OCI-M2 (cell line): ENCODE results near the gene TRIO.

Experiments
- DNase-seq: peaks from one replicate; lab custom pipeline; 2025; ENCODE audit not compliant: unreplicated experiment; lab: John Stamatoyannopoulos, UW

TRIO gene

DNA sequence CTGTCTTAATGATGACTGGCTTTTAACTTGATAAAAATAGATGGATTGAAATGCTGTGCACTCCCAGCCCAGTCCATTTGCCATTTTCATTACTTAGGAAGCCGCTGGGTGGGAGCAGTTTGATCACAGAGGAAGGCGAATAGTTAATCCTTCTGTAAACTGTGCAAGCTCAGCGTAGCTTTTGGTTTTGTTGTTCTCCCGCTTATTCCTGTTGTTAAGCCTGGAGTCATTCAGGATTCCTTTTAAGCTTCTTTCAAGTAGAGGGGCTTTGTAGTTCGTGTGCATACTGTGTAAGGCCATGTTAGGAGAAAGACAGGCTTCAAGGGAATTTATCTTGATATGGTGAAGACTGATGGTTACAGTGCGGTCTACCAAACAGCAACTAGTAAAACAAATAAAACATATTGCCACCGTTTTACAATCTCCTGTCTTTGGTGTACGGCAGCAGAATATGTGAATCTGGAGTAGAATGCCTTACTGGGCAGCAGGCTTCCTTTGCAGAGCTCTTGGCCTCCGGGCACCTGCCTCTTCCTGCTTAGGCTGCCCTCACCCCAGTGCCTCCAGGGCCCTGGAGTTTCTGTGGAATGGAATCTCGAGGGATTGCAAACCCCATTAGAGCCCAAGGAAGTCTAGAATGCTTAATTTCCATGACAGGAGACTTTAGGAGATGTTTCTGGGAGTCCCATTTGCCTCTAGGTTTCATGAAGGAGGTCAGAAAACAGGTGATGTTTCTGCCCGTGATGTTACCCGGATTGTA is 141.4 kb downstream of the TRIO start:
- DNase-seq, result no peak

DNA sequence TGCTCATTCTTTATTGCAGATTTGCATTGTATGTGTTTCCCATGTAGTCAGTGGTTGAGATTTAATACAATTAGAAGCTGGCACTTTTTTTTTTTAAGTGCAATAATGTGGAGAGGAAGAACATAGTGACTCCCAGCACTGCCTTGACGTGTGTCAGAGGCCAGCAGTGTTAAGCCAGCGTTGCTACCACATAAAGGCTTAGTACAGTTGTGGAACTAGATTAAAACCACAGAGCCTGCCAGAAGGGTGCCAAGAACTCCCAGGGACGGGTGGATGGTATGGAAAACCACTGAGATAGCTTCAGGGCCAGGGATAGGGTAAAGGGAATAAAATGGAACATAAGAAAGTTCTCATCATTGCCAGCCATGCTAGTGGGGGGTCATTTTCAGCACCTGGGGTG is 142.9 kb downstream of the TRIO start:
- DNase-seq, result no peak

DNA sequence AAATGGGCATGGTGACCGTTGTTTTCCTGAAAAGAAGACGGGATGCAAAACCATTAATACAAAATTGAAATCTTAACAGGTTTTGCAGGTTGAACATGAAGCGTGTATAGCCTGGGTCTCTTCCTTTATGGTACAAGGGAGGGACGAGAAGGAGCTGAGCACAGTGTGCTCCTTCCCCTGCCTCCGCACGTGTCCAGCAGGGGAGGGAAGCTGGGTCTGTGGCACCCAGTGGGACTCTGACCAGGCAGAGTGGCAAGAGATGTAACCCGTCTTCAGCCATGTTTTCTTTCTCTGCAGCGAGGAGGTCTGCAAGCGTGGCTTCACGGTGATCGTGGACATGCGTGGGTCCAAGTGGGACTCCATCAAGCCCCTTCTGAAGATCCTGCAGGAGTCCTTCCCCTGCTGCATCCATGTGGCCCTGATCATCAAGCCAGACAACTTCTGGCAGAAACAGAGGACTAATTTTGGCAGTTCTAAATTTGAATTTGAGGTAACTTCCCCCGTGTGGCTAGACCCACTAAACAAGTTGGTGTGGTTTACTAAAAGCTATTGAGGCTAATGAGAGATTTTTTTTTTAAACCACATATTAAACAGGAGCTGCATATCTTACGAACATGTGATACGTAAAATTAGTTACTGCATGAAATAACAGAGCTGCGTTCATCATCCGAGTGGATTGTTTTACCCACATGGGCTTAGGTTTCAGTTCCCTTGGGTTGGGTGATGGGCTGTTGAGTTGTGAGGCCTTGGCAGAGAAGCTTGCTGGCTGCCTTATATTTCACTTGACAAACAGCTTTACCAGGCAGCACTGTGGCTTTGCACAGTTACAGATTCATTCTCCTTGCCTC is 143.7 kb downstream of the TRIO start:
- DNase-seq, result no peak

DNA sequence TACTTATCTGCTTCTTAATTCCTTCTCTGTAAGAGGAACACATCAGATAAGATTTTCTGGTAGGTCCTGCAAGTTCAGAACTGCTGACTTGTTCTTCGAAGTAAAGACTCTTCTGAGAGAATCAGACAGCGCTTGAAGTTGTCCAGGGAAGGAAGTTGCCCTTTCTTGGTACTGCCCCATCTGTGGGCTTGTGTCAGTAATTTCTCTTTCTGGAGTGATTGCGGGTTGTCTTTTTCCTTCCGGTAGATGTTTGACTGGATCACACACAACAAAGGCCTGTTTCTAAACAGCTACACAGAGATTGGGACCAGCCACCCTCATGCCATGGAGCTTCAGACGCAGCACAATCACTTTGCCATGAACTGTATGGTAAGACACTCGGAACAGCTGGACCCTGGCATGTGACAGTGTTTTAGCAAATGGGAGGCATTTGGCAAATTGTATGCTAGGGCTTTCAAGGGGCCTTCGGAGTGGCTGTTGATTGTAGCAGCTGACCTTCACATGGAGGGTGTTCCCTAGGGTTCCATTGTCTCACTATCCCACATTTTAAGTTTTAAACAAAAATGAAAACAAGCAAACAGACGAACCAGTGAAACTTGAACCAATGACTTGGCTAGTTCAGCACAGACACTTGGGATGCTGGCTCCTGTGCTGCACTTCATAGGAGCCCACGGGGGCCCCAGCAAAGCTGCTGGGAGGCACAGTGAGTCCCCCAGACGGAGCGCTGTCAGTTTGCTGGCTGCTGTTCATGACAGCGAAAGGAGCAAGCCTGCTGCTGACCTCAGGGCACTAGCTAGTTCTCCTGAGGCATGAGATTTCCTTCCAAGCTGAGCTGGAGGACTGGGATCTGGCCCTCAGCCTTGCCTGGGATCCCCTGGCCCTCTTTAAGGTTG is 149.9 kb downstream of the TRIO start:
- no peak for DNase-seq

GRCh38 chr5:14295610-14296009 is 152.5 kb downstream of the TRIO start:
- DNase-seq, result no peak

DNA sequence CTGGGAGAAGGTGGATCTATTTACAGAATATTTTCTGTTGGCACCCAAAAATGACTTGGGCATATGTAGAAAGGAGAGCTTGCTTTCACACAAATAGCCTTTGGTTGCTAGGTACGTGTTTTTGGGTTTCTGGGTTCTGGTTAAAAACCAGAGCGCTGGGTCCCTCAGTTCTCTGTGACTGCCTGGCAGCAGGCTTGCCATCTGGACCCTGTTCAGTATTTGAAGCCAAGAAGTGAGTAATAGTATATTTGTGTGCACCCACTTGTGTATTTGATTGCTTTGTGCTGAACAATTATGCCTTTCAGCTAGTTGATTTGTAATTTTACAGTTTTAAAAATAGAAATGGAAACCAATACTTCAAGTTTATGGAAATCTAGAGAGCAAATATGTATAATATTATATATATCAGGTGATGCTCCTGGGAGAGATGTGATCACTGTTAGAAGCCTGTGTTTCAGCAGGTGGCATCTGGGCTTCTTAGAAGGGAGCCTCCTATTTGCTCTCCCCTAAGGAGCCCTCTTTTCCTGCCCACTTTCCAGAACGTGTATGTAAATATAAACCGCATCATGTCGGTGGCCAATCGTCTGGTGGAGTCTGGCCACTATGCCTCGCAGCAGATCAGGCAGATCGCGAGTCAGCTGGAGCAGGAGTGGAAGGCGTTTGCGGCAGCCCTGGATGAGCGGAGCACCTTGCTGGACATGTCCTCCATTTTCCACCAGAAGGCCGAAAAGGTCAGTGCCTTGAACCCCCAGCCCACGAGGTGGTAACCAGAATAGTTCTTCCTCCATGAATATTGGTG is 153.6 kb downstream of the TRIO start:
- no peak for DNase-seq

DNA sequence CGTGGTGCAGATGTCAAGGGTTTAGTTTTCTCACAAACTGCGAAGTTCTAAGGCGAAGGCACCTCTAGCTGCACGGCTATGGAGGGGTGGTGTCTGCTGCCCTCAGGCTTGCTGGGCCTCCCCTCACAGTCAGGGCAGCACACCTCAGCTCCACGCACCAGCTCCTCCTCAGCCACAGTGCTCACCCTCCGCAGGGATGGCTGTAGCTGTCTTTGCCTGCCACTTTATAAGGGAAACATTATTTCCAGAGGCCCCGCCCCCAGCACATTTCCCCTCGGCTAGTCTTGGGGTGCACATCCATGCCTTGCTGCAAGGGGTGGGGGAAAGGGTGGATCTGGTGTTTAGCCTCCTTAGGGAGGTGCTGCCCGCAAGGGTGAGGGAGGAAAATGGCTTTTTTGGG is 154.6 kb downstream of the TRIO start:
- no peak for DNase-seq

DNA sequence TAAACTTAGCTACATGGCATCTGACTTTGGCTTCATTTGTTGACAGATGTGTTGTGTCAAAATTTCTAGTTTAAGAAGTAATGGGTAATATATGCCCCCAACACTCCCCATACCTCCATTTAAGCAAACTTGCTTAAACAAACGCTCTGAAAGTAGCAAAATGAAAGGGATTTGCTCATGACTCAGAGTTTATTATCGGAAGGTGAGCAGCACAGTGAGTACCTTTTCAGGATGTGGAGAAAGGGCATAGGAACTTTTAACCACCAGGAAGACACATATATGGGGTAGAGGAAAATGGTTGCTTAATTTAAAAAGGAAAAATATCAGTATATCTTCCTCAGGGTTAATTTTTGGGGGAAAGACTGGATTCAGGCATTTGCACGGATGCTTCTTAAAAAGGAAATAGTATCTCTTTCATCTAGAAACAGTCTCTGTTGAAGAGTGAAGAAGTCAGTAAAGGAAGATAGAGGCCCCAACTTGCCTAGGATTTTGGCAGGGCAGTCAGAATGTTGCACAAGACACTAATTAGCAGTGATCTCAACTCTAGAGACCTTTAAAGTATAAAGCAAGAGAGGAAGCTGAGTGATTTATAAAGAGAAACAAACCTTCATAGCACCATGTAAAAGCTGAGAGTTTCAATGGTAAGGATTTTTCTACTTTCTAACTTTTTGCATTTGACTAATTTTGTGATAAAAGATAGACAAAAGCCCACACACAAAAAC is 155.1 kb downstream of the TRIO start:
- no peak for DNase-seq

GRCh38 chr5:14299666-14300065 is 156.5 kb downstream of the TRIO start:
- no peak for DNase-seq

DNA sequence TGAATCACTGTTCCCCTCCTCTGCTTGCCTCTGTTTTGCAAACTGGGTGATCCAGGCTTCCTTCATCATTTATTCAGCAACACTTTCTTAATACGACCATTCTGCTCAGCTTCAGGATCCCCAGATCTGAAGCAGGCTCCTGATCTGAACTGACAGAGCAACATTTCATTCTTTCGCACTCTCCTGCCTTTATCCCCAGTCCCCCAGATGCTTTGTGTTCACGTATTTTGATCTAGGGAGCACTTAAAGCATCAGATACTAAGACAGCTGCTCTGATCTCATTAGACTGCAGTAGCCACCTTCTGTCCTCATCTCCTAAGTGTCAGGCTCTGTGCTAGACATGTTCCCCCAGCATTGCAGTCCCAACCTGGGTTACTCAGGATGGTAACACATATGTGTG is 158.0 kb downstream of the TRIO start:
- no peak for DNase-seq

DNA sequence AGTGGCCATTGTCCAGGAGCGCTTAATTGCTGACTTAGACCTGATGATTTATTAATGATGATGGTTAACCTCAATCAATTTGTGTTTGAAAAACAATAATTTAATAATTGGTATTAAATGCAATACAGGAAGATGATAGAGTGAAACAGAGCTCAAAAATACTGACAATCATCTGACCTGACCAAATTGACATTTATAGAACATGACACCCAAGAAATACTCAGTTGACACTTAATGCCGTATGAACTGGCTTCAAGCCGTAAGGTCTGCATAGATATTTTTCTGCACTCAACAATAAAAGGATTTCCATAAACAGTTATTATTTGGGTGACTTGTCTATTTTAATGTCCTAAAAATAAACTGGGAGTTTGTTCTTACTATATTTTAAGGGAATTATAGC is 159.2 kb downstream of the TRIO start:
- DNase-seq, result no peak

DNA sequence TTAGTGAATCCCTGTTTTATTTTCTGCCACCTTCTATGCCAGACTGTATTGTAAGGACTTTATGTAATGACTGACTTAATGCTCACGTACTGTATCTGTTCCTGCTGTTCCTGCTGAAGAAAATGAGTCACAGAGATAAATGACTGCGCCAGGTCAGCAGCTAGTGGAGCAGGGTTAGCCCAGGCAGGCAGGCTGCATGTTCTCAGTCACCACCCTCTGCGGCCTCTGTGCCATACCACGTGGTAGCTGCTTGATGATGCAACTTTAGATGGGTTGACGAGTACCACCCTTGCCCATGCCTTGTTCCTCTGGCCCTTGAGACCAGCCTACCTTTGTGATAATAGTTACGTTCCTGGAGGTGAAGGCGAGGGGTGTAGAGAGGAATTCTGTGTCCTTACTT is 161.9 kb downstream of the TRIO start:
- DNase-seq, result no peak

- no peak for DNase-seq
These were observed 163.2 kb downstream of the TRIO start for GRCh38 chr5:14306329-14306815.

DNA sequence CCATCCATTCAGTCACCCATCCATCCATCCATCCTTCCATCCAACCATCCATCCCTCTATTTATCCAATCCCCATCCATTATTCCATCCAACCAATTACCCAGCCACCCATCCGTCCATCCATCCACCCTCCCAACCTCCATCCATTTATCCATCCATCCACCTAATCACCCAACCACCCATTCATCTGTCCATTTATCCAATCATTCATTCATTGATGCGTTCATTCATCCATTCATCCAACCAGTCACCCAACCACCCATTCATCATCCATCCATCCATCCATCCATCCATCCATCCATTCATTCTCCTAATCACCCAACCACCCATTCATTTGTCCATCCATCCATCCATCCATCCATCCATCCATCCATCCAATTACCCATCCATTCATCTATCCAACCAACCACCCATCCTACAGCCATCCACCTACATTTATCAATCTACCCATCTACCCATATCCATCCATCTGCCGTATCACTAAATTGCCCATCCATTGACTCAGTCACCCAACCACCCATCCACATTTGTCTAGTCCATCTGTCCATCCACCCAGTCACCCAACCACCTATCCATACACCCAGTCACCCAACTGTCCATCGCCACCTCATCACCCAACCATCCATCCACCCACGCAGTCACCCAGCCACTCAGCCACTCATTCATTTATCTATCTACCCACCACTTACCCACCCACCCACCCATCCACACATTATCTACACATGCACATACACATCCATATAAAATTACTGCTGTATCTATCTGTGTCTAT is 165.4 kb downstream of the TRIO start:
- no peak for DNase-seq

- no peak for DNase-seq
These were observed 166.1 kb downstream of the TRIO start for GRCh38 chr5:14309199-14309598.

DNA sequence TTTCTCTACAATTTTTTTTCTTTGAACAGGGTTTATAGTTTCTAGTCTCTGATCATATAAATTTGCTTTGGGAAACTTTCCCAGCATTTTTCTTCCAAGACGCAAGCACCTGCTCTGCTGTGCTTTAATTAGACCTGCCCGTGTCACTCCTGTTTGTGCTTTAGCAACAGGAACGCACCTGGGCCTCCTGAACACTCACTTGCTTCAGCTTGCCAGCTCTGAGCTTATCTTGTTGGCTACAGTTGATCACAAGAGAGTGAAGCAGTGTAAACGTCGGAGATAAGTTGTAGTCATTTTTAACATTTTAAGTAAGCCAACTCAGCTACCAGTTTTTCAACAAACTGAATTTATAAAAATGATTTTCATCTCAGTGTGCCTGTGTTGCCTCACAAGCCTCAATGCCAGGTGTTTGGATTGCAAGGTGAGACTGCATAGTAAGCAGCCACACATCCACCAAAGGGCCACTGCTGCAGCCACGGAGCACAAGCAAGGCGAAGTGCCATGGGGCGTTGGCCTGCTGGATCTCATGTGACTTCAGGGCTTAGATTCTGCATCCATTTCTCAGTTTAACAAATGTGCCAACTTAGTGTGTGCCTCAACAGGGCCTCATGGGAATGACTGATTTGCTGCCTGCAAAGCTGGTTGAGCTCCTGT is 166.9 kb downstream of the TRIO start:
- no peak for DNase-seq

DNA sequence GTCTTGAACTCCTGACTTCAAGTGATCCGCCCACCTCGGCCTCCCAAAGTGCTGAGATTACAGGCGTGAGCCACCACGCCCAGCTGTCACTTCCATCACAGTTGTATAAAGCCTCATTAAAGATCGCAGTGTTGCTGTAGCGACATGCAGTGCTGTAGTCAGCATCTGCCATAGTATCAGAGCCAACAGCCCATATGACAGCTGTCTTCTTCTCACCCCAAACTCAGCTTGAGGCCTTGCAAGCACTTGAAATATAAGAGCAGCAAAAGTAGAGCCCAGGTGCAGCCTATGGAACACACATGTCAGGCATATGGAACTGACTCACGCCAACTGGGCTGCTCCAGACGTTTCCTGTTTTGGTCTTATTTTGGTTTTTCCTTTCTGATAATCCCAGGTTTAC is 167.8 kb downstream of the TRIO start:
- no peak for DNase-seq

DNA sequence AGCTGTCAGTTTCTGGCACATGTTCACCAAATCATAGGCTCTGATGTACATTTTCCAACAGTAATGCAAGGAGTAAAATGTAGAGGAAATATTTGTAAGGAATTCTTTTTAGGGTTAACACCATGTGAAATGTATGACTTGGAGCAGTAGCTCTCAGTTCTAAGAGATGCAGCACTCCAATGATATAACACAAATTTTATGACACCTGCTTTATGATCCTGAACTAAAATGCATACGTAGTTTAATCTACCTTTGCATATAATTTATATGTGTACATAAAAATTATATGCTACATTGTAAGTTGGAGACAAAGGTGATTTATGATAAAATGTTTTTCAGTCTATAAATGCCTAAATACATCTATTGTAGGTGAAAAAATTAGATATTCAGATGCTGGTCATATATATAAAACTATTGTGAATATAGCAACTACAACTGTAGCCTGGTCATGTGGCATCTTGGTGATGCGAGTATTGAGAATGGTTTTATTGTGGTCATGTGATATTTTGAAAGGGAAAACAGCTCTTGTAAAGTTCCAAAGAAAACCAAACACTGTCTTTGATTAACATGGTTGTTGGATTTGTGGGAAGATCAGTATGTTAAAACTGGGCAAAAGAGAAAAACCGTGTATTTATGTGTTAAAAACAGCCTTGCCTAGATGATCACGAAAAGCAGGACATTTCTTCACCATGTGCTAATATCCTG is 171.0 kb downstream of the TRIO start:
- DNase-seq, result no peak
